H1 (cell line): ENCODE data around the gene C2CD4D. TPM values are rescaled to one million over a fixed set of nuclear protein-coding genes. Genes with fewer than 3 reads are reported as not detected.

Experiments used
- BCL11A ChIP-seq, 2 experiments: IDR thresholded peaks; one replicate each; pipeline ENCODE4 v1.6.1; 2011; ENCODE audit warnings: low read depth in 2 of 2, low read length in 2 of 2, mild to moderate bottlenecking in 2 of 2
- JUND ChIP-seq: IDR thresholded peaks from 2 replicates; pipeline ENCODE4 v1.6.1; 2011; ENCODE audit warnings: mild to moderate bottlenecking, improper control_type of control experiment, low read length
- polyA plus RNA-seq, 7 experiments: library from polyadenylated mRNA; depleted of rRNA in 3 of 7; stranded (reverse) in 5 of 7; unstranded in 2 of 7; fragments of >200 nt in 5 of 7; fragments of 200-250 nt in 2 of 7; gene quantifications; 1 replicate in 5 of 7; 2 replicates in 1 of 7; 4 replicates in 1 of 7; pipeline versions ENCODE4 v1.2.1 to v1.2.3, GENCODE V29; 2011 to 2013; ENCODE audit warnings: missing spikeins in 2 of 7, mixed read lengths in 2 of 7
- total RNA-seq: library from RNA; stranded (reverse); fragmentation: NEBNext Ultra II Directional; extraction: Animal tissue kit (Norgen Biotek cat#: 25700); gene quantifications from 2 replicates; pipeline ENCODE4 v1.2.1, GENCODE V29; 2021

The C2CD4D gene
- total and polyA plus RNA-seq, 2 of the 8 experiments (the other 6 are each of a cell fraction or from before 2014, with no cell fraction given) = 0.41 to 0.71 TPM

GRCh38 chr1:151801310-151801820, 38.3 kb downstream of the C2CD4D start (continued):
- TF ChIP-seq BCL11A (IDR thresholded peaks at IDR 0.05; ENCODE audit: low read depth in 2 of 2, low read length in 2 of 2) (no peak), JUND (no peak)
